Endothelial cell of hepatic sinusoid (primary cell): ENCODE measurements around the gene DBN1.
"Not testable (repeated sequence)": the region's sequence is repeated elsewhere in the genome, so short reads cannot be mapped to it uniquely, and the experiment has no call there.

Source experiments
- in situ Hi-C: cut with HindIII; loops from 2 replicates; pipeline ENCODE4 v1.10.0; 2017; ENCODE audit warnings: low sequenced_read_pairs

DBN1 gene

GRCh38 chr5:177491983-177492746 is 18.7 kb upstream of the DBN1 start:
- in situ Hi-C loops = no loop called here

DNA sequence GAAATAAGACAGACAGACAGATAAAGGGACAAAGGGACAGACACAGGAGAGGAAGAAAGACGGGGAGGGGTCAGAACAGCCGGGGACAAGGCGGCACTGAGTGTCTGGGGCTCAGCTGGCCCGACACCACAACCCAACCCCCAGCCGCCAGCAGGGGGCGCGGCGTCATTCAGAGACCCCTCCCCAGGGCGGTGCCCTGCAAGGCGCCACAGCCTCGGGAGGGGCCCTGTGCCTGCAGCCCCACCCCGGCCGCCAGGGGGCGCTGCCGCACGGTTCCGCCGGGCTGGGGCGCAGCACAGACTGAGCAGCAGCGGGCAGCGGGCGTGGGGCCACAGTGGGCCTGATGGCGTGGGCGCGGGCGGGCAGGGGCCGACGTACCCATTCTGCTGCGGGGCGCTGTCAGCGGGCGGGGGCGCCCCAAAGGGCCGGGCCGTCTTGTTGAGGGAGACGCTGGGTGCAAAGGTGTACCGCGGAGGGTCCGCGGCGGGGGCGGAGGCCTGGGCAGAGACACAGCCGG is 18.1 kb upstream of the DBN1 start:
- in situ Hi-C loops = no loop called here

- in situ Hi-C loops = no loop called here
These were observed 17.6 kb upstream of the DBN1 start for GRCh38 chr5:177490992-177491391.

DNA sequence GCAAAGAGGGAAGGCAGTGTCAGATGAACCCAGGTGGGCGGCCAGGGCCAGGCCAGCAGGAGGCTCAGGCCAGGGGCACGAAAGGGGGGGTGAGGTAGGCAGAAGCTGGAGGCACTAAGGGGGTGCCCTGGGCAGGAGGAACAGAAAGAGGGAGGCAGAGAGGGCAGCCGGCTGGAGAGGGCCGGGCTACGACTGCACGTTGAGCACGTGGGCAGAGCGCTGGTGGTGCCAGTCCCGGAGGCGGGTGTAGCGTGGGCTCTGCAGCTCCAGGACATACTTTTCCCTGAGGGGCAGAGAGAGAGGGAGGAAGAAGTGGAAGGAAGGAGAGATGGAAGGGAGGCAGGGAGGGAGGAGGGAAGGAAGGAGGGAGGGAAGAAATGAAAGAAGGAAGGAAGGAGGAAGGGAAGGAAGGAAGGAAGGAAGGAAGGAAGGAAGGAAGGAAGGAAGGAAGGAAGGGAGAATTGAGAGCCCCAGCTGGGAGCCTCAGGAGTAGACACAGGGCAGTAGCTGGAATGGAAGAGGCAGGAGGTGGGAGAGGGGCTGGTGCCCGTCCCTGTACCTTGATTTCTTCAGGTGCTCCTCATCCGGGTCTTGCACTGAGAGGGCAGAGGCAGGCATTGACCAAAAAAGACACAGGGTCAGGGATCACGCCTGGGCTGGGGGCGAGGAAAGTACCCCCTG is 17.0 kb upstream of the DBN1 start:
- in situ Hi-C loops = no loop called here

- in situ Hi-C loops = no loop called here
These were observed 15.8 kb upstream of the DBN1 start for GRCh38 chr5:177489119-177489716.

DNA sequence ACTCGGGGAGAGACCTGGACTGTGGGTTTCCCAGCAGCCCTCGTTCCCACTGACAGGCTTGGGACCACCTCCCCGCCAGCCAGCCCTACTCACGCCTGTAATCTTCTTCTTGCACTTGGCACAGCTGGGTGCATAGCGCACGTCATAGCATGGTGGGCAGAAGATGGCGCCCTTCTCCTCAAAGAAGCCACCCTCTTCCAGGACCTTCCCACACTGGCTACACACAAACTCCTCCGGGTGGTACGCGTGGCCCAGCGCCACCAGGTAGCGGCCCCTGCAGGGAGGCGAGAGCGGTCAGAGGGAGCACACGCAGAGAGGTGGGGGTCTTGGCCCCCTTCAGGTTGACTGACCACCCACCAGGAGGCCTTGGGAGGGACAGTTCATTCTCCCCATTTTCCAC is 14.5 kb upstream of the DBN1 start:
- in situ Hi-C loops = no loop called here

DNA sequence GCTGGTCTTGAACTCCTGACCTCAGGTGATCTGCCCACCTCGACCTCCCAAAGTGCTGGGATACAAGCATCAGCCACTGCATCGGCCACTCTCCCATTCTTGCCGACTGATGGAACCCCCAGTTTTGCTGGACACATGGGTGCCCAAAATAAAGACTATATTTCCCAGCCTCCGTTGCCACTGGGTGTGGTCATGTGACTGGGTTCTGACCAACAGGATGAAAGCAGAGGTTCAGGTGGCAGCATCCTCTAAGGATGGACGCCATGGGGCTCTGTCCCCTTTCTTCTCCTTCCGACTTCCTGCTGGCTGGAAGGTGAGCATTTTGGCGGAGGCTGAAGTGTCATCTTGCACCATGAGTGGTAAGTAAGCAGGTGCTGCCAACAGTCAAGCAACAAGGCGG is 13.7 kb upstream of the DBN1 start:
- in situ Hi-C loops = no loop called here

DNA sequence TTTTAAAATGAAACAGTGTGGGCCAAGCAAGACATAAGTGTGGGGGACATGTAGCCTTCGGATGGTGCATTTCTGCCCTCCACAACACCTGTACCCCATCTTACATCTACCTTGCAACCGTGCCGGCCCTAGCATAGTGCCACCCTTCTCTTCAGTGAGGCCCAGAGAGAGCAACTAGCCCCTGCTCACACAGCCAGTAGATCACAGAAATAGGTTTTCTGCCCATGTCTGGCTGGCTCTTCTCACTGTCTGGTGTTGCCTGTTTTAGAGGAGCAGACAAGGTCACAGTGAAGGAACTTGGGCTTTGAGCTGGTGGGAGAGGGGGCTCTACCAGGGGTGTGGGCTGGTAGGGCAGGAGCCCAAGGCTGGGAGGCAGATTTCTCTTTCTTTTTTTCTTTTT is 12.8 kb upstream of the DBN1 start:
- in situ Hi-C loops = no loop called here

DNA sequence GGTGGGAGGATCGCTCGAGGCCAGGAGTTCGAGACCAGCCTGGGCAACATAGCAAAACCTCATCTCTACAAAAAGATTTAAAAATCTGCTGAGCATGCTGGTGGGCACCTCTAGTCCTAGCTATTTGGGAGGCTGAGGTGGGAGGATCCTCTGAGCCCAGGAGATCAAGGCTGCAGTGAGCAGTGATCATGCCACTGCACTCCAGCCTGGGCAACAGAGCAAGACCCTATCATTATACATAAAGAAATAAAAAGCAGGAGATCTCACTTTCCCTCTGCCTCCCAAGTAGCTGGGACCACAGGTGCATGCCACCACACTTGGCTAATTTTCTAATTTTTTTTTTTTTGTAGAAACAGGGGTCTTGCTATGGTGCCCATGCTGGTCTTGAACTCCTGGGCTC is 12.3 kb upstream of the DBN1 start:
- in situ Hi-C loops = not testable (repeated sequence)

DNA sequence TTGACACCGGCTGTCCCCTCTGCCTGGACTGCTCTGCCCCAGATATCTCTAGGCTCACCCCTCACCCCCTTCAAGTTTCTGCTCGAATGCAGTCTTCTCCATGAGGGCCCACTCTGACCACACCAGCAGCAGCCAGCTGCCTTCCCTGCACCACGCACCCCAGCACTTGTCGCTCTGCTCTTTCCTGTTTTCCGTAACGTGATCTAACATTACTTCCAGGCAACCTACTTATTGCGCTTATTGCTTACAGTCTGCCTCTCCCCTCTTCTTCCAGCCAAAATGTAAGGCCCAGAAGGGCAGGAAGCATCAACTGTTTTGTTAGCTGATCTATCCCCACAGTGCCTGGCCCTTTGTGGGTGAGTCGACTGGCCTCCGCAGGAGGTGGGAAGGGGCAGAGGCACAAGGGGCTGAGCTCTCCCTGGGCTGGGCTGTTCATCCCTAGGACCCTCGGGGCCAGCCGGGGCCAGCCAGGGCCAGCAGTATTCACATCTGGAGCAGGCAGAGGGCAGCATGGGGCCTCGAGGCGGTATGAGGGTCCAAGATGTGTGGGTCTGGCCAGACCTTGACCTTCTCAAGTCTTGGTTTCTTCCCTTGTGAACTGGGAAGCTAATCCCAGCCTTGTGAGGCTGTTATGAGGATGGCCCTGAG is 11.6 kb upstream of the DBN1 start:
- in situ Hi-C loops = no loop called here

DNA sequence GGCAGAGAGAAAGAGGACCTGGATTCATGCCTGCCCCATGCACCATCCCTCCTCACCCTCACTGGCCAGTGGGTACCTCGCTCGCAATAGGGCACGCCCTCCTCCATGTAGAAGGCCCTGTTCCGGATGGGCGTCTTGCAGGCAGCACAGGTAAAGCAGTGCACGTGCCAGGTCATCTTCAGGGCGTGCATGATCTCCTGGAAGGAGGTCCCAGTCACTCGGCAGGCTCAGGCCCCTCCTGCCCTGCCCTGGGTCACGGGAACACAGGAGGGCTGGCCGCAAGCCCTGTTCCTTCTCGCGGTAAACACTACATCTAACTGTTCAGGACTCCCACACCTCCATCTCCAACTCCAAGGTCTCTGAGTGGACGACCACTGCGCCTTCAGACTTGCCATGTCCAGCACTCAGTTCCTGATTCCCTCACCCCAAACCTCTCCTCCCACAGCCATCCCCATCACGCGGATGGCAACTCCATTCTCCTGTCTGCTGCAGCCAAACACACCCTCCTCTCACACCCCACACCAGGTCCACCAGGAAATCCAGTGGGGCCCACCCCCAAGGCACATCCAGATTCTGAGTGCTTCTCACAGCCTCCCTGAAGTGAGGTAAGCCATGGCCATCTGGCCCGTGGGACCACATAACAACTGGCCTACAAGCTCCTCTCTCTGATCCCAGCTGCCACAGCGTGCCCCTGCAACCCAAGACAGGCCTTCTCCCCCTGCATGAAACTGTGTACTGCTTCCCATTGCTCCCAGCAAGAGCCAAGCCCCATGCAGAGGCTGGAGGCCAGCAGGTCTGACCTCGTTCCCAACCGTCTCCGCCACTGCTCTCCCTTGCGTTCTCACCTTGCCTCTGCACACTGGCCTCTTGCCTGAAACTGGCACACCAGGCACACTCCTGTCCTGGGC is 10.8 kb upstream of the DBN1 start:
- in situ Hi-C loops = no loop called here

GRCh38 chr5:177483042-177483441 is 9.6 kb upstream of the DBN1 start:
- in situ Hi-C loops = no loop called here

GRCh38 chr5:177482359-177482795 is 8.9 kb upstream of the DBN1 start:
- in situ Hi-C loops = no loop called here

GRCh38 chr5:177479774-177480173 is 6.3 kb upstream of the DBN1 start:
- in situ Hi-C loops = no loop called here

GRCh38 chr5:177478711-177479646 is 5.5 kb upstream of the DBN1 start:
- in situ Hi-C loops = no loop called here

DNA sequence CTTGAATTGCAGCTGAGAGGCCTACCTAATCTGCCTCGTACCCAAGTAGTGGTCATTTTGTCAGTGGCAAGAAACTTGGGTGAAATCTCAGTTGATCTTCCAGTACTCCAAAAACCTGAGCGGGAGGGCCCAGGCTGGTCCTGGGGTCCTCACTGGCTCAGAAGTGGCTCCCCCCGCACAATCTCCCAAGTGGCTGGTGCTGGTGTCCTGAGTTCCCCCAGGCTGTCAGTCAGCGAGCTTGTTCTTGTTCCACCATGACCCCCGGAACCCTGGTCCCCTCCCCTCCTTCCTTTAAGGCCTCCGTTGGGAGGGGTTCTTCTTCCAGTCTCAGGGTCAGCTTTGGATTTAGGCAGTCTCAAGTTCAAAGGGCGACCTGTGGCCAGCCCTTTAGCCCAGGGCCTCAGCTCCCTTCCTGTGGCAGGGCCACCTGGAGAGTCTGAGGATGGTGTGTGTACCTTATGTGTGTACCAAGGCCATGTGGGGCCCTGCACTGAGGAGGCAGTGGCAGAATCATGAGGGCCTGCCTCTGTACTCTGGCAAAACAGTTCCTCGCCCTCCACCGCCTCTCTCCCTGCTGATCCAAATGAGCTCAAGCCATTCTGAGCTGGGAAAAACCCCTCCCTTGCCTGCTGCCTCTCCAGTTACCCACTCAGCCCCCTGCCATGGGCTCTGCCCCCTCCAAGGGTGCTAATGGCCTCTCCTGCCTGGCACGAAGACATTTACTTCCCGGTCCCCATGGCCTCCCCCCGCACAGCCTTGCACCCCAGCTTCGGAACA is 4.5 kb upstream of the DBN1 start:
- in situ Hi-C loops = no loop called here

DNA sequence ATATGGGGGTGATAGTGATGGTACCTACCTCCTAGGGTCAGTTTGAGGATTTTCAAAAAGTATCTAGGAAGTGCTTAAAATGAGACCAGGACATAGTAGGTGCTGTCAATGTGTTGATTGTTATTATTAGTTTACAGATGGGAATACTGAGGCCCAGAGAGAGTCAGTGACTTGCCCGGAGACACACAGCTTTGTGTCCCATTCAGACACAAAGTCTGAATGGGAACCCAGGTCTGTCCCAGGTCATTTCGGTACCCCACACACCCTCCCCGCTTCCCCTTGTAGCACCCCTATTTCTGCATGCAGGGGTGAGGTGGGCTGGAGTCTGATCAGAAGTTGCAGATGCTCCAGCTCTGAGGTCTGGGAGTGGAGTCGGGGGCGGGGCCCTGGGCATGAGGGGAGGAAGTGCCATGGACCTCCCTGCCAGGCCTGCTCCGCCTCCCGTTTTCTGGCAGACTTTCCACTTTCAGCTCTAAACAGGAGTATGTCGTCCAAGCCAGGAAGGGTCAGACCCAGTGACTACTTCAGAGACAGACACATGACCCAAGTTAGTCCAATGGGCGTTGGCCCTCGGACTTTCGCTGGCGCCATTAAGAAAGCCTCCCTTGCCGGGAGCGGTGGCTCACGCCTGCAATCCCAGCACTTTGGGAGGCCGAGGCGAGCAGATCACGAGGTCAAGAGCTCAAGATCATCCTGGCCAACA is 3.2 kb upstream of the DBN1 start:
- in situ Hi-C loops = no loop called here
